WTC11 (cell line): Measurements from ENCODE around the gene LDB2.

ENCODE experiments used
- ATF1 ChIP-seq: sonication (generic); formaldehyde crosslinking; IDR thresholded peaks from 2 replicates; pipeline ENCODE4 v1.8.1; 2023; ENCODE audit warnings: mild to moderate bottlenecking, moderate library complexity, missing genetic modification reagents
- CTCF ChIP-seq: fragments of 200-600 bp; IDR thresholded peaks from 2 replicates; pipeline ENCODE4 v1.8.0; 2022; ENCODE audit warnings: antibody characterized with exemption
- E2F1 ChIP-seq: sonication (generic); formaldehyde crosslinking; IDR thresholded peaks from 2 replicates; pipeline ENCODE4 v1.8.0; 2022; ENCODE audit warnings: mild to moderate bottlenecking, missing genetic modification reagents
- ELF4 ChIP-seq: sonication (generic); formaldehyde crosslinking; IDR thresholded peaks from 2 replicates; pipeline ENCODE4 v1.8.1; 2022; ENCODE audit warnings: low read depth, mild to moderate bottlenecking, moderate library complexity, missing genetic modification reagents
- ESRRA ChIP-seq: sonication (generic); formaldehyde crosslinking; IDR thresholded peaks from 2 replicates; pipeline ENCODE4 v1.8.1; 2022; ENCODE audit warnings: mild to moderate bottlenecking, missing genetic modification reagents, borderline replicate concordance
- JUN ChIP-seq: sonication (generic); formaldehyde crosslinking; IDR thresholded peaks from 2 replicates; pipeline ENCODE4 v1.8.0; 2023; ENCODE audit warnings: mild to moderate bottlenecking, missing genetic modification reagents
- MAX ChIP-seq: sonication (generic); formaldehyde crosslinking; IDR thresholded peaks from 2 replicates; pipeline ENCODE4 v1.8.0; 2022; ENCODE audit warnings: mild to moderate bottlenecking, missing genetic modification reagents
- NR2C2 ChIP-seq: sonication (generic); formaldehyde crosslinking; IDR thresholded peaks from 2 replicates; pipeline ENCODE4 v1.8.0; 2022; ENCODE audit warnings: mild to moderate bottlenecking, missing genetic modification reagents
- RELA ChIP-seq: sonication (generic); formaldehyde crosslinking; IDR thresholded peaks from 2 replicates; pipeline ENCODE4 v1.8.1; 2022; ENCODE audit warnings: missing genetic modification reagents, mild to moderate bottlenecking, borderline replicate concordance
- SMAD3 ChIP-seq: sonication (generic); formaldehyde crosslinking; IDR thresholded peaks from 2 replicates; pipeline ENCODE4 v1.8.0; 2022; ENCODE audit warnings: missing genetic modification reagents, mild to moderate bottlenecking, borderline replicate concordance
- SOX15 ChIP-seq: fragments of 250-450 bp; sonication (Bioruptor Pico); IDR thresholded peaks from 2 replicates; pipeline ENCODE4 v1.9.0; 2021; ENCODE audit warnings: mild to moderate bottlenecking
- TEAD1 ChIP-seq: sonication (generic); formaldehyde crosslinking; IDR thresholded peaks from 2 replicates; pipeline ENCODE4 v1.8.0; 2022; ENCODE audit warnings: mild to moderate bottlenecking, missing genetic modification reagents
- ZNF512 ChIP-seq: sonication (generic); formaldehyde crosslinking; IDR thresholded peaks from 2 replicates; pipeline ENCODE4 v1.8.1; 2022; ENCODE audit warnings: missing genetic modification reagents, borderline replicate concordance

- TF ChIP-seq NR2C2 (CRISPR knock-in tag): no peak
- TF ChIP-seq SMAD3 (CRISPR knock-in tag): no peak
- no peak for TF ChIP-seq CTCF
- no peak for TF ChIP-seq MAX (CRISPR knock-in tag)
- TF ChIP-seq ATF1: no peak
- TF ChIP-seq SOX15 (CRISPR knock-in tag): no peak
- TF ChIP-seq JUN (CRISPR knock-in tag): no peak
- no peak for TF ChIP-seq ELF4 (CRISPR knock-in tag)
- TF ChIP-seq TEAD1 (CRISPR knock-in tag): no peak
- no peak for TF ChIP-seq E2F1 (CRISPR knock-in tag)
- no peak for TF ChIP-seq RELA (CRISPR knock-in tag)
- TF ChIP-seq ESRRA (CRISPR knock-in tag): no peak
- TF ChIP-seq ZNF512 (CRISPR knock-in tag): no peak
Observed at GRCh38 chr4:16881151-16881884, 17.1 kb downstream of the LDB2 start.
